MM.1S (cell line): Measurements from ENCODE around the gene SLC7A6.

Source experiments
- CTCF ChIP-seq: fragments of 300-600 bp; sonication (generic); IDR thresholded peaks from 2 replicates; pipeline ENCODE4 v1.5.1; 2016; ENCODE audit warnings: antibody characterized with exemption, low read length, mixed read lengths
- EZH2 ChIP-seq: fragments of 300-600 bp; sonication (generic); optimal IDR thresholded peaks from 2 replicates; pipeline ENCODE3; 2017; ENCODE audit warnings: low read depth, mild to moderate bottlenecking, antibody characterized with exemption, low read length, mixed read lengths
- EZH2phosphoT487 ChIP-seq: fragments of 300-600 bp; sonication (generic); IDR thresholded peaks from 2 replicates; pipeline ENCODE4 v1.6.1; 2018; ENCODE audit warnings: antibody characterized with exemption, low read length

DNA sequence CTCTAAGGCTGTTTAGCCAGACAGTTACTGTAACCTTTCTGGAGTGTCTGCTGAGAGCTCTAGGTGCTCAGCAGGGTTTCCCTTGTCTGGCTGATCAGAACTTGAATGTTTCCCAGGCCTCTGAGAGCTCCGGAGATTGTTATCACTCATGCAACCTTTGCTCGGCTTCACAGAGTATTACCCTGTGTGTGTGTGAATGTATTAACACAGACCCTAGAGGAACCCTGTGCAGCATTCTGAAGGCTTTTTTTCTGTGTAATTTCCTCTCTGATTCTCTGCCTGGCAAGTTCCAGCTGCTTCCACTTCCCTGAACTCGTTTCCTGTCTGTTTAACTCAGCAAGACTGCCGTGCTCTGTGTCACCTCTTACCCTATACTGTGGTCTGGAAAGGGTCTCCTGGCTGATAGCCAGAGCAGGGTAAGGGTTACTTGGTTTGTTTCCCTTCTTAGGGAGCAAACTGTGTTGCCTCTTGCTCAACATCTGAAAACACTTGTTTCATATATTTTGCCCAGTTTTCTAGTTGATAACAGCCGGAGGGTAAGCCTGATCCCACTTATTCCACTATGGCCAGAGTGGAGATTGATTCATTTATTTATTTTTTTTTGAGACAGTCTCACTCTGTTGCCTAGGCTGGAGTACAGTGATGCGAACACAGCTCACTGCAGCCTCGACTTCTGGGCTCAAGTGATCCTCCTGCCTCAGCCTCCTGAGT lies 68.2 kb downstream of the SLC7A6 start:
- no peak for TF ChIP-seq EZH2phosphoT487
- TF ChIP-seq CTCF, result no peak
- no peak for TF ChIP-seq EZH2
